Urothelium cell line (cell line): ENCODE data around the gene ZBTB20.
A peak's percentile ranks its signal among the peaks of the same experiment; 100 is the strongest.
"Not testable (repeated sequence)": the region's sequence is repeated elsewhere in the genome, so short reads cannot be mapped to it uniquely, and the experiment has no call there.

ENCODE experiments used
- DNase-seq: peaks from one replicate; pipeline ENCODE4 v3.0.0; 2011; ENCODE audit warnings: low spot score, mixed read lengths
- FAIRE-seq: peaks from 2 replicates; lab custom pipeline; 2011; peaks lifted over from hg19 to GRCh38; lab: Jason Lieb, UNC

The ZBTB20 gene

DNA sequence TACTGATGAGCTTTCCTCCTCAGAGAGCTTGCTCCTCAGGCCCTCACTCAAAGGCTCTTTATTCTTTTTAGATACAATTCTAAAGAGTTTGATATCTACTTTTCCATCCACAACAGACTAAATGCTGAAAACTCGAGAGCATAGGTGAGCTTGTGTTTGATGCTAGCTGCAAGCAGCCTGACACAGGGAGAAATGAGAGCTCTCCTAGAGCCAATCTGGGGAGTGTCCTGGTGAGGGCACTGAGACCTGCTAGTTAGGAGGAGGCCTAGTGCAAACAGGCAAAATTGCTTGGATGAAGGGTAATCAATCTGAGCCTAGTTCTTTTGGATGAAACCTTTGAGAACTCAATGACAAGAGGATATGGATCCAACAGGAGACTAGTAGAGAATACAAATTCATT, 300.8 kb downstream of the ZBTB20 start:
- FAIRE-seq (no peak), DNase-seq (no peak)

DNA sequence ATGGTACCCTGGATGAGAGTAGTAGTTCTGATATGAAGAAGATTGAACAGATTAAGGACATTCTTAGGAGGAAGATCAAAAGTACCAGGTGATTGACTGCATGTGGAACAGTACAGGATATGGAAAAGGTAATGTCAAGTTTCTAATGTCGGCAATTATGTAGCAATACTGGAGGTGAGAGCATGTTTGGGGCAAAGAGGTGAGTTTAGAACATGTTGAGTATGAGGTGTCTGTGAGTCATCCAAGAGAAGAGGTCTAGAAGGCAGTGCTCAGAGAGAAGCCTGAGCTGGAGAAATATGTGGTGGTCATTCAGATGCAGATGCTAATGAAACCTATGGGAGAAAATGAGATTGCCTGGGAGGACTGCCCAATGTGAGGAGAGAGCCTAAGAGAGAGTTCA, 305.6 kb downstream of the ZBTB20 start:
- DNase-seq (peak; percentile 9), FAIRE-seq (no peak)

DNA sequence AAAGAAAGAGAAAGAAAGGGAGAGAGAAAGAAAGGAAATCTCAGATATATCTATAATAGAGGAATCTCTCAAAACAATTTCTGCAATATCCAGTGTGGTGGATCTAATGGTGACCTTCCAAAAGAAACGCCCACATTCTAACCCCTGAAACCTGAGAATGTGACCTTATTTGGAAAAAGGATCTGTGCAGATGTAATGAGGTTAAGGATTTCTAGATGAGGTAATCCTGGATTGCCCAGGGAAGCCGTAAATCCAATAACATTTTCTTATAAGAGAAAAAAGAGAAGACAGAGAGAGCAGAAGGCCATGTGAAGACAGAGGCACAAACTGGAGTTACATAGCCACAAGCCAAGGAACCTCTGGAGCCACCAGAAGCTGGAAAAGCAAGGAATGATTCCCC, 307.6 kb downstream of the ZBTB20 start:
- FAIRE-seq, result no peak
- no peak for DNase-seq

DNA sequence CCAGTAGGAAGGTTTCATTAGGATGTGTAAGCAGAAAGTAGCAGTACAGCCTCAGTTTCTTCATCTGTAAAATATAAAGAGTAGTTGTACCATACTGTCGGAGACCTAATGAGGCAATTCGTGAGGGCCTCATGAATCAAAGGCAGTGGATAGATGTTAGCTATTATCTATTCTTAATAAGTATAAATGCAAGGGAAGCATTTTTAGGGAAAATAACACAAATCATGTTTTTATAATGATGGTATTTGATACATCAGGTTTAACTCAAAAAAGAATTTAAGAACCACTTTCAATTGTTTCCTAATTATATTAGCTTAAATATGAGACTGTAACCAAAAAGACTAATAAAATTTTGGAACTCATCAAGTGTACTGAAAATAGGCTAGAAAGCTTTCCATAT, 309.1 kb downstream of the ZBTB20 start:
- DNase-seq, result no peak
- FAIRE-seq, result no peak

DNA sequence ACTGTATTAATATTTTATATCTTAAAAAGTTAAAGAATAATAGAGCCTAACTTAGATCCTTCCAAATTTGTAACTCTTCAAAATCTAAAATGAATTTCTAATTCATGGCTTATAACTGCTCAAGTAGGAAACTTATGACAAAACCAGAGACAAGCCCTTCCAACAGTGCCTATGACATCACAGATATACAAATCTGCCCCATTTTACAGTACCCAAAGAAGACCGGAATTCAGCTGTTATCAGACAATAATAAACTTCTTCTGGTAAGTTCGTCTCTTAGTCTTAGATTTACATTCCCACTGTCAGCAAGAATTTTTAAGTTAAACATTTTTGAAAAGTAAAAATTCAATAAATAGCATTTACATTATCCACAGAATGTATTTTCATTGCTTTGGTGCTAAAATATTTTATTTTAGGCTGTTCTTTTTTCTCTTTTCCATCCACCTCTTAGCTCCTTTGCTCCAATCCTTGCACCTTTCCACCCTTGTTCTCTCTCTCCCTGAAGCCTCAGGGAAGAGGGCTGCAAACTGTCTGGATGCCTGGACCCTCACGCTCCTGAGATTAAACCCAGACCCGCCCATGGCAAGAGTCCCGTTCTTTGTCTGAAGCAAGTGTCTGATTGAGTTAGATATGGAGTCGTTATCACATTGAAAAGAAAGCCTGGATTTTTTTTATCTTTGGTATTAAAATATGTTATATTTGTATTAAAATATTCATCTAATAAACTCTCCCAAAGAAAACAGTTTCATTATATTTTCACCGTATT, 312.7 kb downstream of the ZBTB20 start:
- no peak for FAIRE-seq
- no peak for DNase-seq

- no peak for FAIRE-seq
- no peak for DNase-seq
Measured at GRCh38 chr3:114831861-114832260, 315.2 kb downstream of the ZBTB20 start.

GRCh38 chr3:114830652-114831051, 316.4 kb downstream of the ZBTB20 start:
- FAIRE-seq (no peak), DNase-seq (no peak)

DNA sequence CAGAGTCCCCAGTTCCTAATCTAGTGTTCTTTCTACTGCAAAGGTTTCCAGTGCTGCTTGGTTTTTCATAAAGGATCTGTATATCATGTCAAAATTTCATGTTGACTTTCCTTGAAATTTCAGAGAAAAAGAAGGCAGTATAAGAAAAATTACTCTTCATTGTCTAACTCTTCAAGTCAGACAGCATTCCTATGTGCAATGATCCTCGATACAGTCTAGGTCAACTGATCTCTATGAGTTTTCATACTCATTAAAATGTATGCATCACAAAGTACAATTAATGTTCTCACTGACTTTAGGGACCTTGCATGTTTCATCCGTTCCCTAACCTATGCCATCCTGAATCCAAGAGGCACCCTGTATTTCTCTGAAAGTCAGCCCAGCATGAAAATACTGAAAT, 317.3 kb downstream of the ZBTB20 start:
- FAIRE-seq (no peak), DNase-seq (no peak)

- DNase-seq (peak; percentile 38), FAIRE-seq (no peak)
Measured at GRCh38 chr3:114827495-114827894, 319.6 kb downstream of the ZBTB20 start.

DNA sequence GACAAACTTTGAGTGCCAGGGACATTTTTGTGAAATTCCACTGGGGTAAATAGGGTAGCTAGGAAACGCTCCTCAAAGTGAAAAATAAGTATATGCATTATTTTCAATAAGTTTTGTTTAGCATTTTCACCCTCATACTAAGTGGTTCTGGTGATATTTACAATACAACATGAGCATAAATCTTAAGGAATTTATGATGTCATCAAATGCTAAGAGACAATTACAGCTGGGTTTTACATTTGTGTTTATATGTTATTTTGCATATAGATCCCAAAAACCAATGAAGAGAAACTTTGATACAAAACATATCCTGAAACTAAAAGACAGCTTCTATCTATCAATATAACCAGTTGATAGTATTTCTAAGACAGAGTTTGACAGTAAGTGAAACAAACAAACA, 323.1 kb downstream of the ZBTB20 start:
- DNase-seq (no peak), FAIRE-seq (no peak)

GRCh38 chr3:114823061-114823460, 324.0 kb downstream of the ZBTB20 start:
- DNase-seq, result no peak
- no peak for FAIRE-seq

- FAIRE-seq (no peak), DNase-seq (no peak)
Measured at GRCh38 chr3:114816052-114816451, 331.0 kb downstream of the ZBTB20 start.

GRCh38 chr3:114812541-114813238, 334.4 kb downstream of the ZBTB20 start:
- not testable (repeated sequence) for DNase-seq, FAIRE-seq

DNA sequence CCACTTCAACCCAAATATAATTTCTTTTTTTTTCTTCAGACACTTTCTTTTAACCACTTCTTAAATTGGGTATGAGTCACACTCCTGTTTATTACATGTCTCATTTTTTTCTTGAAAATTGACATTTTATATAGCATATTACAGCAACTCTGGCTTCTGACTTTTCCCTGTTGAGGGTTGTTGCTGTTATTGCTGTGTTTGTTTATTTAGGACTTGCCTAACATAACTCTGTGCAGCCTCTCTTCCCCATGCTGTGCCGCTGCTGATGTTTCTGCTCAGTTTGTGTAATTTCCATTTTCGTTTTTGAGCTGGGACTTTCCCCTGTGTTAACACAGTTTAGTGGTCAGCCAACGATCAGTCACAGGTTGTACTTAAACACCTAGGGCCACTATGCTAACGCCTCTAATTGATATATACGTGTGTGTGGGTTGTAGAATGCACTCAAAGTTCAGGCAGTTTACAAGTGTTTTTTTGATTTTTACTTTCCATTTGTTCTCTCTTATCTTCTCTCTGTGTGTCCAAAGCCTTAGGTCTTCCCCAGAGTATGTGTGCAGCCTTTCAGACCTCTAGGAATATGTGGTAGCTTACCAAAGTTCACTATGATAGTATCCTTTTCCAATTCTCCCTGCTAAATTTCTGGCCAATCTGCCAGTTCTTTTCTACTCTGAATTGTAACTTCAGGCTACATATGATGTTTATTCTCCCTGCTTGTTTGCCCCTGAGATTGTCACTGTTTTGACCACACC, 337.2 kb downstream of the ZBTB20 start:
- DNase-seq, result no peak
- FAIRE-seq, result peak; percentile 35

- DNase-seq, result no peak
- no peak for FAIRE-seq
Measured at GRCh38 chr3:114804099-114804498, 343.0 kb downstream of the ZBTB20 start.

GRCh38 chr3:114803042-114803695, 343.9 kb downstream of the ZBTB20 start:
- DNase-seq (no peak), FAIRE-seq (no peak)

DNA sequence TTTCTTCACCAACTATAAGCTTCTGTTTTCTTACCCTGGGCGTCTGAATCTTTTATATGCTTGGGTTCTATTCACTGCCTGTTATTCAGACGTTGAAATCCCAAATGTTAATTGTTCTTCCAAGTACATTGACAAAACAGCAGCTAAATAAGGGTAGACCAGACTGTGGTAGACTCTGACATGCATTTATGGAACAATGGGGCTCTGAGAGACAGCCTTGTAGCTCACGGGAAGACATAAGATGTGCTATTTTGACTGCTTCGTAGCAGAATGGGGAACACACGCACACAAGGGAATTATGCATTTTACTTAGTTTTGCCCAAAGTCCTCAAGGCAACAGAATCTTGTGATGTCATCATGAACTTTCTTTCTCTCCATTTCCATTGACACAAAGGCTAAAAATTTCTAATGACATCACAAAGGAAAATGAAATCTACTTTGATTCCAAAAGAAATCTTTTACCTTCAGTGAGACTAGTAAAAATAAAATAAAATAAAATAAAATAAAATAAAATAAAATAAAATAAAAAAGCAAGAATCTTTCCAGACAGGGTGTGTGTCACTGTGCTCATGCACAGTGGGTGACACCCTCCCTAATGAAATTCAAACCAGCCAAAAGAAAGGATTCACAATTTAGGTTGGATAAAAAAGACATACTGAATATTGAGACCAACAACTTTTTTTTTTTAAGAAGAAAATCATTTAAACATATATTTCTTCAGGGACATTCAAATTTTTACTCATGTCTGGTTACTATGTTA, 346.6 kb downstream of the ZBTB20 start:
- FAIRE-seq (no peak), DNase-seq (no peak)

DNA sequence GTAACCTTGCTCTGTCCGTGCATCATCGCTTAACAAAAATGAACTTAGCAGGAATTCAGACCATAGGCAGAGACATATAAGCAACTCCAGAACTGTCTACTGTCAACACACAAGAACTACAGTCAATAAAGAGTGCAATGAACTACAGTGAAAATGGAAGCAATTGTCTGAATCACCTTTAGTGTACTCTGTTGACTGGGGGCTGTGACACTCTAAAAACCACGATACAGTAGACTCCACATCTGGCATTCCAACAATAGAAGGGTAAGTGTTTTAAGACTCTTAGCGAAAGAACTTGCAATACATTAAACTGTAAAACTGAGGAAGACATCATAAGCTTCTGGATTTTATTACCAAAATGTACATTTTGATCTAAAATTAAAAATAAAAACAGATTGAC, 347.3 kb downstream of the ZBTB20 start:
- DNase-seq (no peak), FAIRE-seq (no peak)

DNA sequence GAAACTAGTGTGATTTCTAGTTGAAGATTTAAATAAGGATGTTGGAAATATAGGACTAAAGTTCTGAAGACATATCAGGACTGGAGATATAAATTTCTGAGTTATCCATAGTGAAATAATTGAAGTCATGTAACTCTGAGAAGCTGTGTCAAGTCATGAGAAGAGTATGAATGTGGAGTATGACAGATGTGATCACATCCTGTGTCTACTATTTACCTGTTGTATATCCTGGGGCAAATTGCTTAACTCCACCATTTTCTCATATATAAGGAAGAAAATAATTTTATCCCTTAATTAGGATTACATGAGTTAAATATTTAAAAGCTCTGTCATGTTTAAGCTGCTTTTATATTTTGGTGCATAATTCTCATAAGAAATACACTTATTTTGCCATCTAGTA, 350.3 kb downstream of the ZBTB20 start:
- no peak for DNase-seq

DNA sequence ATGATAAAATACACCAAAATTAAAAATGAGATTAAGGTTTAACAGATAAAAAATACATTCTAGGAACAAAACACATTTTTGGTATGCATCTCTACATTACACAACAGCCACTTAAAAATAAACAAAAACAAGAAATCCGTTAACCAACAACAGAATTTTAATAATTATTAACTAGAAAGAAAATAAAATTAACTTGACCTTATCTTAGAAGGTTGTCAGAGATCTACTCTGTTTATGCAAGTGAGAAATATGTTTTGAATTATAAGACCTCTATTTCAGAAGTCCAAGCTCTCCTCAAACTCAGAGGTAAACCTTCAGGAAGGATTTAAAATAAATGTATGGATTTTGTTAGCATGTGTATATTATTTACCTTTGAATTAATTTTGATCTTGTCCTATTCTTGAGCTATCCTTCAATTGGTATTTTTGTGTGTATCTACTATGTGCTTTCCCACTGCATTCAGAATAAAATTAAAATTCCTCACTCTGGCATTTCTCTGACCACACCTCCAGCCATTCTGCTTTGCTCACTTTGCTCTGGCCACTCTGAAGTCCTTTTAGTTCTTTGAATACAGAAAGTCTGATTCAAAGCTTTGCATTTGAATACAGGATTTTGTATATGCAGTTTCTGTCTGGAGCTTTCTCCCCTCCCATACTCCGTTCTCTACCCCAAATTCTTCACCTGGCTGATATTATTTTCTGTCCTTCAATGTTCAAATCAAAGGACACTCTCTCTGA, 352.0 kb downstream of the ZBTB20 start:
- DNase-seq (no peak), FAIRE-seq (no peak)

More for the DNA sequence above, 350.3 kb downstream of the ZBTB20 start:
- FAIRE-seq, result no peak
